Heart left ventricle (tissue), 13 donors: ENCODE results near the gene SDHC.

Experiments used
- CTCF ChIP-seq, 12 donors: fragments of 200-600 bp; sonication (generic) in 4 of 12; IDR thresholded peaks; one replicate each; pipeline versions ENCODE4 v1.5.0 to v1.8.0; 2018 to 2022; ENCODE audit warnings: antibody characterized with exemption in 12 of 12, mild to moderate bottlenecking in 5 of 12
- POLR2A ChIP-seq, 2 donors: fragments of 450-650 bp; IDR thresholded peaks; one replicate each; pipeline ENCODE4 v1.6.1; 2017; ENCODE audit warnings: antibody characterized with exemption in 2 of 2, mild to moderate bottlenecking in 2 of 2, moderate library complexity in 2 of 2
- donor health status: ischemic (EF 13 %, LVEDD 7.1; RV severe dilation, severe dysfunction).
- donor health status: DM: no; HTN: yes; CAD: no.
- donor health status: DM: no; HTN: no; CAD: no.
- donor health status: ischemic (EF 25% LVEDD 6.9; RV normal size, moderate dysfunction).
- donor health status: ischemic (EF 25% LVEDD 5.7; RV mildly dilated, moderate dysfunction).
- donor health status: ischemic (EF 35%, LVEDD 5.7; RV mildly dilated, moderate dysfunction).
- donor health status: nonischemic (EF 11% LVEDD 7.7; RV severe dilation, severe dysfunction).
- donor health status: DM: yes; HTN: yes; CAD: no.
- donor health status: PGD.
- donor health status: ischemic (EF 29% LVEDD 5.4; RV normal size, mild dysfunction).
- donor health status: nonischemic (EF 23%, LVEDD 6.1; RV moderate dilation, normal function).

GRCh38 chr1:161407451-161407985 is 93.3 kb downstream of the SDHC start:
- TF ChIP-seq CTCF (IDR thresholded peaks at IDR 0.05) (no peak), POLR2A (IDR thresholded peaks at IDR 0.05) (no peak)
